Measurements from ENCODE around the gene MIER3. TPM values are rescaled to one million over a fixed set of nuclear protein-coding genes. Genes with fewer than 3 reads are reported as not detected.

Gene MIER3
- total RNA-seq, 2 donors from 2014 or later, result 7.8 to 26.0 TPM

DNA sequence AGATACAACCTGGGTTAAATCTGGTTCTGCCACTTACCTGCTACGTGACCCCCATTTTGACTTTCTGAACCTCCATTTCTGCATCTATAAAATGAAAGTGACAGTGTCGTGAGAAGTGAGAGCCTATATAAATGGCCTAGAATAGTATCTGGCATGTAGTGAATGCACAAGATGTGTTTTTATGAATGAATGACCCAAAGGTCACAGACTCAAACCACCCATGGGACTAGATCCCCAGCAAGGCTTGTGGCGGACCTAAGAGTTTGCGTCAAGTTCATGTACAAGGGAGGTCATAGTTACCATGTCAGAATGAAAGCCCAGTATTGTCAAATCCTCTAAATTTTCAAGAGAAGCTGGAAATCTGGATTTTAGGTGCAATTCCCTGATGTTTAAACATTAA lies 53.7 kb downstream of the MIER3 start:
- Histone ChIP-seq H3K27me3 (no peaks in the 10 kb centered on the region), H3K36me3 (replicated peaks in 1 of 2; ENCODE audit: insufficient read depth in 1 of 2, low read depth in 2 of 2) (no peaks in the 10 kb centered on the region), H3K4me3 (no peak overlapping the region), H3K27ac (no peak overlapping the region), H3K4me1 (no peaks in the 10 kb centered on the region), H3K9me3 (no peaks in the 10 kb centered on the region)
- intact Hi-C loops (cut with DNase I), result no loop called here
- WGBS, 2 donors, result 85 to 93% methylated on average over 4 of the region's 4 CpGs
- ATAC-seq (no peak), DNase-seq (no peak)
- TF ChIP-seq POLR2A (IDR thresholded peaks at IDR 0.05), result no peak
- TF ChIP-seq, protein P1, sequence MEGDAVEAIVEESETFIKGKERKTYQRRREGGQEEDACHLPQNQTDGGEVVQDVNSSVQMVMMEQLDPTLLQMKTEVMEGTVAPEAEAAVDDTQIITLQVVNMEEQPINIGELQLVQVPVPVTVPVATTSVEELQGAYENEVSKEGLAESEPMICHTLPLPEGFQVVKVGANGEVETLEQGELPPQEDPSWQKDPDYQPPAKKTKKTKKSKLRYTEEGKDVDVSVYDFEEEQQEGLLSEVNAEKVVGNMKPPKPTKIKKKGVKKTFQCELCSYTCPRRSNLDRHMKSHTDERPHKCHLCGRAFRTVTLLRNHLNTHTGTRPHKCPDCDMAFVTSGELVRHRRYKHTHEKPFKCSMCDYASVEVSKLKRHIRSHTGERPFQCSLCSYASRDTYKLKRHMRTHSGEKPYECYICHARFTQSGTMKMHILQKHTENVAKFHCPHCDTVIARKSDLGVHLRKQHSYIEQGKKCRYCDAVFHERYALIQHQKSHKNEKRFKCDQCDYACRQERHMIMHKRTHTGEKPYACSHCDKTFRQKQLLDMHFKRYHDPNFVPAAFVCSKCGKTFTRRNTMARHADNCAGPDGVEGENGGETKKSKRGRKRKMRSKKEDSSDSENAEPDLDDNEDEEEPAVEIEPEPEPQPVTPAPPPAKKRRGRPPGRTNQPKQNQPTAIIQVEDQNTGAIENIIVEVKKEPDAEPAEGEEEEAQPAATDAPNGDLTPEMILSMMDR (IDR thresholded peaks at IDR 0.05), result no peak

DNA sequence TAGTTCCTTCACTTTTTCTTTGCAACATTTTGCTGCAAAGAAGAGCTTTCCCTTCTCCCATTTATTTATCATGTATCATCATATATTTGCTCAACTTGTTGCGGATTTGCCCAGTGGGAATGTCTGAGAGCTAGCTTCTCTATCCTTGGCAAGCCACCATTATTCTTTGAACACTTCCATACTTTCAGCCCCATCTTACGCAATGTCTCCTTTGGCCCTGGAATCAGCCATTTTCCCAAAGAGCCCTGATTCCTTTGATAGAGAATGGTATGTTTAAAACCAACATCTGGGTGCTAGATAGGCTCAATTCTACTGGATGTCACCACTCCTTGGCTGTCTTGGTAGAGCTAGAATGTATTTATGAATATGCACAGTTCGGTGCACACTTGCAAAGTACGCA lies 55.2 kb downstream of the MIER3 start:
- WGBS, 2 donors, result 89 to 96% methylated on average over 4 of the region's 4 CpGs
- Histone ChIP-seq H3K27ac (no peak overlapping the region), H3K4me3 (no peak overlapping the region), H3K27me3 (no peaks in the 10 kb centered on the region), H3K36me3 (replicated peaks in 1 of 2; ENCODE audit: insufficient read depth in 1 of 2, low read depth in 2 of 2) (no peaks in the 10 kb centered on the region), H3K4me1 (no peaks in the 10 kb centered on the region), H3K9me3 (no peaks in the 10 kb centered on the region)
- DNase-seq (no peak), ATAC-seq (no peak)
- TF ChIP-seq, protein P1 (IDR thresholded peaks at IDR 0.05), result no peak
- no peak for TF ChIP-seq POLR2A (IDR thresholded peaks at IDR 0.05)
- intact Hi-C loops (cut with DNase I), result no loop called here

DNA sequence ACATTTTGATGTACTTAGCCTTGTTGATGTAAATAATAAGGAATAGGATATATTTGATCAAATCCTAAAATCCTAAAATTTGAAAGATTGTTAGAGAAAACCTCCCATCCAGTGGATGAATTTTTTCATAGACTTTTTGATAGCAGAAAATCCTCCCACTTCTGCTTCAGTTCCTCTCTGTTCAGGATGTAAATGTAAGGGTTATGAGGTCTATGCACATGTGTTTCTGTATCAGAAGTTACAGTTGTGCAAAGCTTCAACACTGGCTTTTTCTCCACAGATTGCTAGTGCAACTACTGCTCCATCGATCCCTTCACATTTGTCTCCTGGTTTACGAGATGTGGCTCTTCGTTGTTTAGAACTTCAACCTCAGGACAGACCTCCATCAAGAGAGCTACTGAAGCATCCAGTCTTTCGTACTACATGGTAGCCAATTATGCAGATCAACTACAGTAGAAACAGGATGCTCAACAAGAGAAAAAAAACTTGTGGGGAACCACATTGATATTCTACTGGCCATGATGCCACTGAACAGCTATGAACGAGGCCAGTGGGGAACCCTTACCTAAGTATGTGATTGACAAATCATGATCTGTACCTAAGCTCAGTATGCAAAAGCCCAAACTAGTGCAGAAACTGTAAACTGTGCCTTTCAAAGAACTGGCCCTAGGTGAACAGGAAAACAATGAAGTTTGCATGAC lies 58.5 kb downstream of the MIER3 start:
- intact Hi-C loops (cut with DNase I), result no loop called here
- H3K27ac ChIP-seq, result no peak overlapping the region
- no peak for TF ChIP-seq POLR2A (IDR thresholded peaks at IDR 0.05)
- TF ChIP-seq, protein P1 (IDR thresholded peaks at IDR 0.05), result no peak
- 91 to 94% methylated on average over 5 of the region's 5 CpGs for WGBS, 2 donors
- H3K27me3 ChIP-seq, result no peaks in the 10 kb centered on the region
- H3K9me3 ChIP-seq, result no peaks in the 10 kb centered on the region
- no peak overlapping the region for H3K4me3 ChIP-seq
- peaks cover 0 to 6% of the 10 kb centered on the region in 2 donors for H3K36me3 ChIP-seq (replicated peaks in 1 of 2; ENCODE audit: insufficient read depth in 1 of 2, low read depth in 2 of 2)
- ATAC-seq, result no peak
- no peak for DNase-seq
- no peaks in the 10 kb centered on the region for H3K4me1 ChIP-seq

DNA sequence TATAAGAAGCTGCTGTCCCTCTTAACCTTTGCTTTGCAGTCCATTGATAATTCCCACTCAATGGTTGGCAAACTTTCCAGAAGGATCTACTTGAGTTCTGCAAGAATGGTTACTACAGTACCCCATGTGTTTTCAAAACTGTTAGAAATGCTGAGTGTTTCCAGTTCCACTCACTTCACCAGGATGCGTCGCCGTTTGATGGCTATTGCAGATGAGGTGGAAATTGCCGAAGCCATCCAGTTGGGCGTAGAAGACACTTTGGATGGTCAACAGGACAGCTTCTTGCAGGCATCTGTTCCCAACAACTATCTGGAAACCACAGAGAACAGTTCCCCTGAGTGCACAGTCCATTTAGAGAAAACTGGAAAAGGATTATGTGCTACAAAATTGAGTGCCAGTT lies 70.4 kb downstream of the MIER3 start:
- TF ChIP-seq, protein P1 (IDR thresholded peaks at IDR 0.05), result no peak
- TF ChIP-seq POLR2A (IDR thresholded peaks at IDR 0.05), result no peak
- Histone ChIP-seq H3K9me3 (no peaks in the 10 kb centered on the region), H3K4me1 (no peaks in the 10 kb centered on the region), H3K27me3 (no peaks in the 10 kb centered on the region), H3K36me3 (replicated peaks in 1 of 2; ENCODE audit: insufficient read depth in 1 of 2, low read depth in 2 of 2) (peaks cover 5 to 46% of the 10 kb centered on the region in 2 donors), H3K27ac (no peak overlapping the region), H3K4me3 (no peak overlapping the region)
- no peak for DNase-seq
- 89 to 97% methylated on average over 5 of the region's 5 CpGs for WGBS, 2 donors
- ATAC-seq, result no peak
- intact Hi-C loops (cut with DNase I), result no loop called here

DNA sequence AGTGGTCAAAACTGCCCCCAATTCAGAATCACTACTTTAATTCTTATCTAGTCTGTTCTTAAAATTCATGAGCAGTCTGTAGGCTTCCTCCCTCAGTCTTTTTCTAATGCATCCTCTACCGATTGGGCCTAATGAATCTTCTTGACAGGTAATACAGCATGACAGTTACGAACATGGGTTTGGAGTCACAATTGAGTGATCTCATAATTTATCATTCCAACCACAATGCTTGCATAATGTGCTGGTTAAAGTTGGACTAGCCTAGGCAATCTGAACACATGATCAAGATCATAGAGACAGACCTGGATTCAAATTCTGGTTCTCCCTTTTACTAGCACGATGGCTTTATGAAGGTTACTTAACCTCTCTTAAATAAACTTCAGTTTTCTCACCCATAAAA lies 75.6 kb downstream of the MIER3 start:
- Histone ChIP-seq H3K9me3 (no peaks in the 10 kb centered on the region), H3K4me3 (no peak overlapping the region), H3K27ac (no peak overlapping the region), H3K36me3 (replicated peaks in 1 of 2; ENCODE audit: insufficient read depth in 1 of 2, low read depth in 2 of 2) (peaks cover 7 to 43% of the 10 kb centered on the region in 2 donors), H3K4me1 (no peaks in the 10 kb centered on the region), H3K27me3 (no peaks in the 10 kb centered on the region)
- WGBS, 2 donors, result 57 to 67% methylated on average over 3 of the region's 3 CpGs
- DNase-seq (no peak), ATAC-seq (no peak)
- intact Hi-C loops (cut with DNase I), result no loop called here
- TF ChIP-seq, protein P1 (IDR thresholded peaks at IDR 0.05), result no peak
- no peak for TF ChIP-seq POLR2A (IDR thresholded peaks at IDR 0.05)

Data from body of pancreas (tissue), 4 donors.